ENCODE results near the gene DPCD.

DPCD gene

DNA sequence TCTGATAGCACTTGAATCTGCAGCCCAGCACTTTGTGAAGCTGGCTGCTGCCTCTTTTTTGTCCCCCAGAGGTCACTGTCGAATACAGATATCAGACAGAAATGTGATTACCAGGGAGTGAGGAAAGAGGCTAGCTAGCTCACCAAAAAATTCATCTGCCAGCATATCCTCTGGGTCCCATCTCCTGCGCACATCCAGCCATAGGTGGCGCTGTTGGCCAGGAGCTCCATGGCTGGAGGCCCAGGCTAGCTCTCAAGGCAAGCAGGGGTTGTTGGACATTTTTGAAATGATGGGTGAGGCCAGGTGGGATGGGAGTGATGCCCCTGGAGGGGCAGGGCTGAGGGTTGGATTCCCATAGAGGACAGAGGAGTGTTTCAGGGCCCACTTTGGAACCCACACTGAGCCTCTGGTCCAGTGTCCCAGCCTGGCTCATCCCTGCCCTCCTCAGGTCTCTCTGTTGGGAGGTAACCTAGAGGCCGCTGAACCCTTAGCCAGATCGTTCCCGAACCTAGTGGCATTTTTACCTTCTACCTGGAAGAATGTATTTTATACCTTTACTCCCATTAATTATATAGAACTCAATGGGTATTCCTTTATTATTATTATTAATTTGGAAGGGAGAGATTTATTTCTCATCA lies 14.8 kb downstream of the DPCD start:
- TF ChIP-seq, protein P1, sequence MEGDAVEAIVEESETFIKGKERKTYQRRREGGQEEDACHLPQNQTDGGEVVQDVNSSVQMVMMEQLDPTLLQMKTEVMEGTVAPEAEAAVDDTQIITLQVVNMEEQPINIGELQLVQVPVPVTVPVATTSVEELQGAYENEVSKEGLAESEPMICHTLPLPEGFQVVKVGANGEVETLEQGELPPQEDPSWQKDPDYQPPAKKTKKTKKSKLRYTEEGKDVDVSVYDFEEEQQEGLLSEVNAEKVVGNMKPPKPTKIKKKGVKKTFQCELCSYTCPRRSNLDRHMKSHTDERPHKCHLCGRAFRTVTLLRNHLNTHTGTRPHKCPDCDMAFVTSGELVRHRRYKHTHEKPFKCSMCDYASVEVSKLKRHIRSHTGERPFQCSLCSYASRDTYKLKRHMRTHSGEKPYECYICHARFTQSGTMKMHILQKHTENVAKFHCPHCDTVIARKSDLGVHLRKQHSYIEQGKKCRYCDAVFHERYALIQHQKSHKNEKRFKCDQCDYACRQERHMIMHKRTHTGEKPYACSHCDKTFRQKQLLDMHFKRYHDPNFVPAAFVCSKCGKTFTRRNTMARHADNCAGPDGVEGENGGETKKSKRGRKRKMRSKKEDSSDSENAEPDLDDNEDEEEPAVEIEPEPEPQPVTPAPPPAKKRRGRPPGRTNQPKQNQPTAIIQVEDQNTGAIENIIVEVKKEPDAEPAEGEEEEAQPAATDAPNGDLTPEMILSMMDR (IDR thresholded peaks at IDR 0.05) = peak; percentile 93

DNA sequence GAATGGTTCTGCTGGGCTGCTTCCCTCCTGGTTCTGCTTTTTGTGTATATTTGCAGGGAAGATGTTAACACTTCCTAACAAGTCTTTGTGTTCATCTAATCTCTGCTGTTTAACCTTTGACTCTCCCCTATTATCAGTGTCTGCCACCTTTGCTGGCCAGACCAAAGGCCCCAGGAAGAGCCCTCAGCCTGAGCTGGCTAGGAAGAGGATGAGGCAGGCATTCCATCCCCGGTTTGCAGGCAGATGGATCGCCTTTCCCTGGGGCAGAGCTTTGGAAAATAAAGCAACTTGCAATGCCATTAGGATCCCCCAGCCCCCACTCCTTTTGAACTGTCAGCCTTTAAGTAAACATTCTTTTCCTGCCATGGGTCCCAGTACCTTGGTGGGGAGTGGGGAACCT lies 19.0 kb downstream of the DPCD start:
- TF ChIP-seq, protein P1 (IDR thresholded peaks at IDR 0.05) = no peak

DNA sequence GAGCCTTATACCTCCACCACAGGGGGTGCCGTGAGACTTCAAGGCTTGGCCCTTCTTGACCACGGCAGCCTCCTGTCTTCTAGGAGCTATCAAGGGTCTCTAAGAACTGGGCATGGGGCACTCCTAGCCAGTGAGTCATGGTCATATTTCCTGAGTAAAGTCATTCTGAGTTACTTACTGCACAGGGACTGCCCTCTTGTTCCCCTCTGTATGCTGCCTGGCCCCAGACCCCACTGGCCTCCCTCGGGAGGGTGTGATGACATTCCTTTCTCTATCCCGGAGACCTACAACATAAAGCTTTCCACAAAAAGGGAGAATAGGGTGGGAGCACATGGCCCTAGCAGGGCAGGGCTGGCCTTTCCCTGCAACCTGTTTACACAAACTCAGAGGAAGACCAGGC lies 21.4 kb downstream of the DPCD start:
- TF ChIP-seq, protein P1 (IDR thresholded peaks at IDR 0.05) = no peak

DNA sequence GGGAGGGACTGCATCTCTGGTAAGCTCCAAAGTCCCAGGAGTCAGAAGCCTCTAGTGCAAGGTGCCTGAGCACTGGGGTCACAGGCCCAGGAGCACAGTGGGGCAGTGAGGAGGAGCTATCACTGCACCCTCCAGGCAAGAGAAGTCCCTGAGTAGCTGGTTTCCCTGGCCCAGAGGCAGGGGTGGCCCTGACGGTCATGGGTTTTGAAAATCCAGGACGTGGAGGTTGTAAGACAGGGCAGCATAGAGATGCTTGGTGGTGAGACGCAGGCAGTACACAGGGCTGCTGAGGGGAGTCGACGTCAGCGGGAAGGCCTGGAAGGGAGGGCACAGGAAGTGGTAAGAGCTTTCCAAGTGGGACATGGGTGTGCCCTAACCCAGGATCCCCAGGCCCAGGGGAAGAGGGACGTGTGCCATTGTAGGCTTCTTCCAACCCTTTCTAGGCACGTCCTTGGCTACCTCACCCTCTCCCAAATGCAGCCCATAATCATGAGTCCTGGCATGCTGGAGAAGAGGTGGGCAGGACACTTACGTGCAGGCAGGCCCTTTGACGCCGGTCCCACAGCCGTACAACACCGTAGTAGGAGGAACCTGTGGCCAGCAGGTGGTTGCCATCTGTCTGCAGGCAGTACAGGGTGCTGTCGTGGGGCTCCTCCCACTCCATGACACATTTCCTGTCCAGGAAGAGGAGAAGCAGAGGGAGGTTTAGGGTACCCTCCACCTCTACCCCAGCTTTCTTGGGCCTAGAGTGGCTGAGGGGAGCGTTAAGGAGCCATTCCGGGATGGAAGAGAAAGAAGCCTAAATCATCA lies 23.2 kb downstream of the DPCD start:
- TF ChIP-seq, protein P1 (IDR thresholded peaks at IDR 0.05) = no peak

DNA sequence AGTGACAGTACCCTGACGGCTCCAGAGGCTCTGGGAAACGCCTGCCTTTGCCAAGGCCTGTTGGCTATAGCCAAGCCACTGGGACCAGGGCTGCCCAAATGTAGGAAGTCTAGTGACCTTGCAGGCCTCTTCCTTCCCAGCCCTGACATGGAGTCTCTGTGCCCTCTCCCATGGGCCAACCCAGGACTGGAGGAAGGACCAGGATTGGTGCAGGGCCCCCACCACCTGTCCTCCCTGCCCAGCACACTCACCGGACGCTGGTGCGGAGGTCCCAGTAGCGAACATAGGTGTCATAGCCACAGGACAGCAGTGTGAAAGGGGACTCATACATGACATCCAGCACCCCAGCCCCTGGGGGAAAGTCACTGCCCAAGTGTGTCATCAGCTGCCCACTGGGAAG lies 24.0 kb downstream of the DPCD start:
- TF ChIP-seq, protein P1 (IDR thresholded peaks at IDR 0.05) = no peak

DNA sequence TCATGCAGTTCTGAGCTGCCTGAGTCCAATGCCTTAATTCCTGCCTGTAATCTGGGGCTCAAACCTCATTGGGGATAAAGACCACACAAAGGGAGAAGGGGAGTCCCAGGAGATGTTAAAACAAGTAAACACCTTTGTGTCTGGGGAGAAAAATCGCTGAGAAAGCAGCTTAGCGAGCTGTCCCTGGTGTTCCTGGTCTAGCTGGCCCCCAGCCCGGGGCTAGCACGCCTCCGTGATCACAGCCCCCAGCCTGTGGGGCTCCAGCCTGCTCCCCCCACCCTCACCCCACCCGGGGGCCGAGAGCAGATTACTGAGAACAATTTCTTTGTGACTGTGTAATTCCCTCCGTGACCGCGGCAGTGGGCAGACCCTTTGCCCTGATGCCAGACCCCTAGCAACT lies 24.8 kb downstream of the DPCD start:
- TF ChIP-seq, protein P1 (IDR thresholded peaks at IDR 0.05) = no peak

DNA sequence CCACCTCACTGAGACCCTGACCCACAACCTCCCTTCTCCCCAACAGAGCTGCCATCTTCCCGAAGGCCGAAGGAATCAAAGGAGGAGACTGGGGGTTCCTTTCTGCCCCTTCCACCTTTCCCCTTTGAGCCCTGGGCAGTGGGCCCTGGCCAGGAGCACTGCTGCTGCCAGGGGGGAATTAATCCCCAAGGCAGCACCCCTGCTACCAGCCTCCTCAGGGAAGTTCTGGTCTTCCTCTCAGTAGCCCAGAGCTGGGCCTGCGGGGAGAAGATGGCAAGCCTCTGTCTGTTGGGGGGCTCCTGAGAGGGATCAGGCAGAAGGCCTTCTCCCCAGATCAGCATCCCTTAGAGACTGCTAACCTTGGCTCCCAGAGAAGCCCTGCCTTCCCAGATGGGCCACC lies 25.5 kb downstream of the DPCD start:
- TF ChIP-seq, protein P1 (IDR thresholded peaks at IDR 0.05) = no peak

Measured in LNCAP (cell line).